ENCODE measurements around the gene CDH13. TPM values are rescaled to one million over a fixed set of nuclear protein-coding genes. Genes with fewer than 3 reads are reported as not detected.

Gene CDH13
- total and polyA plus RNA-seq, 8 donors = 0.12 to 21.4 (median 1.7) TPM; not detected in 1

GRCh38 chr16:83136419-83136818 is 509.6 kb downstream of the CDH13 start:
- H3K36me3 ChIP-seq = no peaks in the 10 kb centered on the region
- WGBS, 5 donors = 82 to 92% (median 89%) methylated on average over 9 of the region's 9 CpGs
- no peak overlapping the region for H3K27ac ChIP-seq
- DNase-seq = peak in 1 of 2 donors; percentile 34
- no peaks in the 10 kb centered on the region for H3K9me3 ChIP-seq
- no peak overlapping the region for H3K4me3 ChIP-seq
- intact Hi-C loops (cut with DNase I; ENCODE audit: low total_unique reads) = no loop called here
- peaks cover 0 to 13% (median 10%) of the 10 kb centered on the region in 4 donors for H3K4me1 ChIP-seq
- no peak for TF ChIP-seq EP300 (IDR thresholded peaks at IDR 0.05)
- TF ChIP-seq CTCF (IDR thresholded peaks at IDR 0.05) = no peak
- TF ChIP-seq POLR2A (IDR thresholded peaks at IDR 0.05) = no peak
- no peak for TF ChIP-seq POLR2AphosphoS5 (IDR thresholded peaks at IDR 0.05)
- no peaks in the 10 kb centered on the region for H3K27me3 ChIP-seq

GRCh38 chr16:83136924-83137323 is 510.2 kb downstream of the CDH13 start:
- WGBS, 5 donors = 66 to 73% (median 67%) methylated on average over 5 of the region's 5 CpGs
- intact Hi-C loops (cut with DNase I; ENCODE audit: low total_unique reads) = no loop called here
- Histone ChIP-seq H3K27me3 (no peaks in the 10 kb centered on the region), H3K9me3 (no peaks in the 10 kb centered on the region), H3K4me1 (peaks cover 0 to 13% (median 10%) of the 10 kb centered on the region in 4 donors), H3K36me3 (no peaks in the 10 kb centered on the region), H3K4me3 (peak overlapping the region; percentile 28 to 43 (median 37)), H3K27ac (peak overlapping the region in 1 of 5 donors; percentile 16)
- DNase-seq = no peak
- no peak for TF ChIP-seq POLR2A (IDR thresholded peaks at IDR 0.05)
- no peak for TF ChIP-seq EP300 (IDR thresholded peaks at IDR 0.05)
- TF ChIP-seq POLR2AphosphoS5 (IDR thresholded peaks at IDR 0.05) = no peak
- no peak for TF ChIP-seq CTCF (IDR thresholded peaks at IDR 0.05)

GRCh38 chr16:83137326-83137781 is 510.6 kb downstream of the CDH13 start:
- 11 to 22% (median 15%) methylated on average over 17 of the region's 17 CpGs for WGBS, 5 donors
- intact Hi-C loops (cut with DNase I; ENCODE audit: low total_unique reads) = no loop called here
- Histone ChIP-seq H3K4me1 (peaks cover 0 to 13% (median 10%) of the 10 kb centered on the region in 4 donors), H3K27me3 (no peaks in the 10 kb centered on the region), H3K9me3 (no peaks in the 10 kb centered on the region), H3K36me3 (no peaks in the 10 kb centered on the region), H3K4me3 (peak overlapping the region; percentile 28 to 43 (median 37)), H3K27ac (peak overlapping the region in 2 of 5 donors; percentile 16 to 23)
- DNase-seq = peak; percentile 28 to 72
- TF ChIP-seq CTCF (IDR thresholded peaks at IDR 0.05) (no peak), POLR2AphosphoS5 (IDR thresholded peaks at IDR 0.05) (no peak), POLR2A (IDR thresholded peaks at IDR 0.05) (no peak), EP300 (IDR thresholded peaks at IDR 0.05) (no peak)

- TF ChIP-seq CTCF (IDR thresholded peaks at IDR 0.05) = no peak
- peak overlapping the region in 2 of 5 donors; percentile 16 to 23 for H3K27ac ChIP-seq
Measured at GRCh38 chr16:83137894-83138293, 511.1 kb downstream of the CDH13 start.

More at GRCh38 chr16:83137894-83138293, 511.1 kb downstream of the CDH13 start:
- DNase-seq = no peak
- no peaks in the 10 kb centered on the region for H3K9me3 ChIP-seq
- H3K36me3 ChIP-seq = no peaks in the 10 kb centered on the region
- WGBS, 5 donors = 78 to 86% (median 83%) methylated on average over 5 of the region's 5 CpGs
- H3K27me3 ChIP-seq = no peaks in the 10 kb centered on the region
- peak overlapping the region in 3 of 4 donors; percentile 37 to 43 (median 37) for H3K4me3 ChIP-seq
- peaks cover 0 to 13% (median 10%) of the 10 kb centered on the region in 4 donors for H3K4me1 ChIP-seq
- intact Hi-C loops (cut with DNase I; ENCODE audit: low total_unique reads) = no loop called here
